ENCODE results near the gene LYST. TPM values are rescaled to one million over a fixed set of nuclear protein-coding genes. Genes with fewer than 3 reads are reported as not detected.

Gene LYST
- total RNA-seq, 2 donors from 2014 or later, result 21.9 to 41.7 TPM

GRCh38 chr1:235734335-235734734, 132.4 kb downstream of the LYST start:
- no peak overlapping the region for H3K4me3 ChIP-seq
- no peak for DNase-seq (ENCODE audit: low spot score)
- H3K36me3 ChIP-seq, result no peaks in the 10 kb centered on the region
- H3K4me1 ChIP-seq (replicated peaks), result no peaks in the 10 kb centered on the region
- no peak for TF ChIP-seq CTCF (IDR thresholded peaks at IDR 0.05)
- no peak for TF ChIP-seq POLR2A (IDR thresholded peaks at IDR 0.05)
- TF ChIP-seq POLR2AphosphoS5 (IDR thresholded peaks at IDR 0.05), result no peak
- no peak overlapping the region for H3K27ac ChIP-seq
- intact Hi-C loops (cut with DNase I), result no loop called here
- no peaks in the 10 kb centered on the region for H3K9me3 ChIP-seq
- H3K27me3 ChIP-seq (replicated peaks; ENCODE audit: insufficient read depth), result no peaks in the 10 kb centered on the region

GRCh38 chr1:235730007-235730406, 136.7 kb downstream of the LYST start:
- Histone ChIP-seq H3K27me3 (replicated peaks; ENCODE audit: insufficient read depth) (no peaks in the 10 kb centered on the region), H3K36me3 (no peaks in the 10 kb centered on the region), H3K9me3 (no peaks in the 10 kb centered on the region), H3K27ac (no peak overlapping the region), H3K4me1 (replicated peaks) (no peaks in the 10 kb centered on the region), H3K4me3 (no peak overlapping the region)
- no peak for TF ChIP-seq CTCF (IDR thresholded peaks at IDR 0.05)
- TF ChIP-seq POLR2A (IDR thresholded peaks at IDR 0.05), result no peak
- no peak for TF ChIP-seq POLR2AphosphoS5 (IDR thresholded peaks at IDR 0.05)
- 92% methylated on average over 1 of the region's 1 CpG for WGBS
- no peak for DNase-seq (ENCODE audit: low spot score)
- intact Hi-C loops (cut with DNase I), result no loop called here

- Histone ChIP-seq H3K4me1 (replicated peaks) (no peaks in the 10 kb centered on the region), H3K4me3 (no peak overlapping the region), H3K27ac (no peak overlapping the region), H3K27me3 (replicated peaks; ENCODE audit: insufficient read depth) (no peaks in the 10 kb centered on the region), H3K9me3 (no peaks in the 10 kb centered on the region), H3K36me3 (no peaks in the 10 kb centered on the region)
- intact Hi-C loops (cut with DNase I), result no loop called here
- WGBS, result 85% methylated on average over 1 of the region's 1 CpG
- TF ChIP-seq CTCF (IDR thresholded peaks at IDR 0.05) (no peak), POLR2AphosphoS5 (IDR thresholded peaks at IDR 0.05) (no peak), POLR2A (IDR thresholded peaks at IDR 0.05) (no peak)
- no peak for DNase-seq (ENCODE audit: low spot score)
Observed at GRCh38 chr1:235726557-235726956, 140.1 kb downstream of the LYST start.

GRCh38 chr1:235725434-235725833, 141.3 kb downstream of the LYST start:
- no peak for DNase-seq (ENCODE audit: low spot score)
- H3K4me1 ChIP-seq (replicated peaks), result no peaks in the 10 kb centered on the region
- no peaks in the 10 kb centered on the region for H3K27me3 ChIP-seq (replicated peaks; ENCODE audit: insufficient read depth)
- no peaks in the 10 kb centered on the region for H3K36me3 ChIP-seq
- intact Hi-C loops (cut with DNase I), result no loop called here
- no peak overlapping the region for H3K27ac ChIP-seq
- TF ChIP-seq POLR2A (IDR thresholded peaks at IDR 0.05), result no peak
- TF ChIP-seq POLR2AphosphoS5 (IDR thresholded peaks at IDR 0.05), result no peak
- no peak for TF ChIP-seq CTCF (IDR thresholded peaks at IDR 0.05)
- 69% methylated on average over 3 of the region's 3 CpGs for WGBS
- no peak overlapping the region for H3K4me3 ChIP-seq
- no peaks in the 10 kb centered on the region for H3K9me3 ChIP-seq

GRCh38 chr1:235724730-235725129, 142.0 kb downstream of the LYST start:
- intact Hi-C loops (cut with DNase I), result no loop called here
- H3K4me3 ChIP-seq, result no peak overlapping the region
- H3K4me1 ChIP-seq (replicated peaks), result no peaks in the 10 kb centered on the region
- no peaks in the 10 kb centered on the region for H3K36me3 ChIP-seq
- H3K27ac ChIP-seq, result no peak overlapping the region
- DNase-seq (ENCODE audit: low spot score), result no peak
- WGBS, result 66% methylated on average over 2 of the region's 2 CpGs
- H3K9me3 ChIP-seq, result no peaks in the 10 kb centered on the region
- H3K27me3 ChIP-seq (replicated peaks; ENCODE audit: insufficient read depth), result no peaks in the 10 kb centered on the region
- no peak for TF ChIP-seq POLR2A (IDR thresholded peaks at IDR 0.05)
- no peak for TF ChIP-seq CTCF (IDR thresholded peaks at IDR 0.05)
- TF ChIP-seq POLR2AphosphoS5 (IDR thresholded peaks at IDR 0.05), result no peak

All from prostate gland (tissue), 2 donors.